GM19043 (cell line): ENCODE results near the gene CDCA7L.
"Not testable (repeated sequence)": the region's sequence is repeated elsewhere in the genome, so short reads cannot be mapped to it uniquely, and the experiment has no call there.

Source experiments
- ATAC-seq: cut with Tn5 transposase; IDR thresholded peaks from one replicate; pipeline ENCODE4 v1.9.1; 2021; ENCODE audit warnings: low read depth; ENCODE audit not compliant: unreplicated experiment

CDCA7L gene

DNA sequence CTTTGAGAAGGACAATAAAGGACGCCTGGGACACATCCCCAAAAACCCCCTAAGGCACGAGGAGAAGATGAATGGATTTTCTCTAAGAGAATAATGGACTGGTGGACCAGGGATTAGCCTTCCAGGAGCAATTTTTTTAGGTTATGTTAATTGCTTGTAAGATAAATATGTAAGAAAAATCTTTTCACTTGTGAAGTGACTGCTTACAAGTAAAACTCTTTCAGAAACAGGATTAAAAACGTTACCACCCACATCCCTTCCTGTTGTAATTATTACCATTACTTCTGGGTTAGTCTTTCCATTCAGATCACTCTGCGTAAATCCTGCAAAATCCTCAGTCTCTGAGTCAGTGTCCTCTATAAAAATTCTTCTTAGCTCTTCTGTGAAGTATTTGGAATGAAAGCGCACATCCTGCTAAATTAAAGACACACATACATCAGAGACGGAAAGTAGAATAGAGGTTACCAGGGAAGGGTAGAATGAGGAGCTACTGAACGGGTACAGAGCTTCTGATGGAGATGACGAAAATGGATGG is 34.3 kb downstream of the CDCA7L start:
- ATAC-seq, result no peak

DNA sequence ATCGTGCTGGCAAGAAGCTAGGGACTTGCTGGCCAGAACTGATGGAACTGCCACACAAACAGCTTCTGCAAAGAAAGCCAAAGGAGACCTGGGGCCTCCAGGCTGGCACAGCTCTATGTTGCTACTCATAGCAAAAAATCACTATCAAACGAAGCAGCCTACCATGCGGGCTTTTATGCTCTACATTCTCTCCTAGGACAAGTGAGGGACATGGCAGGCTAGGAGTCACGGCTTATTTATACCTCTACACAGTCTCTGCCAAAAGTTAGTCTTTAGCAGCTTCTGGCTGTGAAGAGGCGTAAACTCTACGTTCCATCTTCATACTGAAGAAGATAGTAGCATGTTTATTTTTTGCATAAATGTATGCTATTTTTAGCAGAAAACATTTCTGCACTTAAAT is 35.4 kb downstream of the CDCA7L start:
- ATAC-seq, result no peak

DNA sequence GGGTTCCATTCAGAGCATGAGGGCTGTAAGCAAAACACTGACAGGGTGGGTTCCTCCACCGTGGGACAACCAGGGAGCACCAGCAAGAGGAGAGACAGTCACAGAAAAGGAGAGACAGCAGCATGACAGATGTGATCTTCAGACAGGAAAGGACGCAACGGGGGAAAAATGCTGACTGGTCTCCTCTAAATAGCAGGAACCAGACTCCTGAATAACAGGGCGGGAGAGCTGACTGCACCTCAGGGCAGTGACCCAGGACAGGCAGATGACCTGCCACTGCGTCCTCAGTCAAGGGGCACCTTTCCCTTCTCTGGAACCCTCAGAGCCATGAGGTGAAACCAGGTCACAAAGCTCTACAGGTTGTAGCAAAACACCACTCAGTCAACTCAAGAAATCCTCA is 37.0 kb downstream of the CDCA7L start:
- no peak for ATAC-seq

DNA sequence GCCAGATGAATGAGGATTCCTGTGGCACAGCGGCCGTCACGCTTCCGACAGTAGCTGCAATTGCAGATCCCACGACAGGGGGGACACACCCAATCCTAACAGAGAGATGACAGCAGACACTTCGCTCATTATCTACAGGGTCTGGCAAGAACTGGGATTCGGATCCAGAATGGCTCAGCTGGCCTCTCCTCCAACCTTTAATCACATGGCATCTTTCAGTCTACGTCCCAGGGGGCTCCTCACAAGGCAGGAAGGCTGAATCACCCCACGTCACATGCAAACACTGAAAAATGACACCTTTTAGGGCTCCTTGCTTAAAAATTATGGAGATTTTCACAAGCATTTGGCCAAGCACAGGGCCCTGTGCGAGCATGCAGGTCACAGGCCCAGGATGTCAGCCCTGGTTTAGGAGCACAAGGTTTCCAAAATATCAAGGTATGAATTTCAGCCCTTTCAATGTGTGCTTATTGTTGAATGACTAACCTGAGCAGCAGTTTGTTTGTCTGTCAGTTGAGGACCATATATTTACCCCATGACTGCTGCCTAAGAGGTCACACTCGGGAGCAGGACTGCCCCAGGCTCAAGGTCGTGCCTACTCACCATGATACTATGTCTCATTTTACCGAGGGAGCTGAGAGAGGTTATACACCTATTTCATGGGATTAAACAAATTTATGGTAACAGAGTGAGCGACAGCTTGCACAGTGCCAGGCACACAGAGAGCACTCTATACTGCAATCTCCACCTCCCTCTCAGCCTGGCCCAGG is 42.5 kb downstream of the CDCA7L start:
- ATAC-seq, result no peak

DNA sequence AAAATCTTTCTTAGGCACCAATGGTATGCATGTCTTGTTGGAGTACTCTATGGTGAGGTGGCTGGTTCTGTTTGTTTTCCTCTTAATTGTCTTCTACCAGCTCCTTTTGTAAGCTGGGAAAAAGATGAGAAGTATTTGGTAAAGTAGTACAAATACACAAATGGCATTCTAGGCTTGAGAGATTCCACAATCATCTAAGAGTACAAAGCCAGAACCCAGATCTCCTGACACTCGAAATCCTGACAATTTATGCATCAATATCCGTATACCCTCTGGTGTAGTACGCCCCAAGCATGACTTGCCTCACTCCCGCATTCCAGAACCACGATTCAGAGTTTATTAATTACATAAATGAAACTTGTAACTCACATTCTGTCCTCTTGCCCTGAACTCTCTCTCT is 43.5 kb downstream of the CDCA7L start:
- ATAC-seq, result no peak

DNA sequence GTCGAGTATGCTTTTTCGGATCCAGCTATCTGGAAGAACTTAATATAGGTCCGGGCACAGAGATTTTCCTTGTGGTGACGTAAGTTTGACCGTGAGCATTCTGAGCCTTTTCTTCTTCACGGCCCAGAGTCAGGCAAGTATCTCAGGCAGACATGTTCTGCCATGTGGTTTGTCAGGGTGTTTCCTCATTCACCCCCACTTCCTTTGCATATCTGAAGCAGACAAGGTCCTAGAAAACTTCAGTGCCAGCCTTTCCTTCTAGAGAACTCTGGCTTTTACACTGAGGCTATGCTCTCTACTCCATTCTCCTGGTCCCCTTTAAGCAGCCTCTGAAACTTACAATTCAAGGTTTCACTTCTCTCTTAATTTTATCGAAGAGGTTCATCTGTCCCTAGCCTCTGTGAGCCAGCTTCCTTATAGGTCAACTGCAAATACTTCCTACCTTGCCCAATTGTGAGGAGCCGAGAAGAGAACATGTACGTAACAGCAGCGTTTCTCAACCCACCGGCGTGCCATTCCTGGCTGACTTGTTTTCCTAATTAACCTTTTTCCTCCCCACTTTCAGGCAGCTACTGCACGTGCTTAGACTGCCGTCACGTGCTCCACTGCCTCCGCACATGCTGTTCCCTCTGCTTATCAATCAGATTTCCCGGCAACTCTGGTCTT is 47.3 kb downstream of the CDCA7L start:
- peak; percentile 92 for ATAC-seq

DNA sequence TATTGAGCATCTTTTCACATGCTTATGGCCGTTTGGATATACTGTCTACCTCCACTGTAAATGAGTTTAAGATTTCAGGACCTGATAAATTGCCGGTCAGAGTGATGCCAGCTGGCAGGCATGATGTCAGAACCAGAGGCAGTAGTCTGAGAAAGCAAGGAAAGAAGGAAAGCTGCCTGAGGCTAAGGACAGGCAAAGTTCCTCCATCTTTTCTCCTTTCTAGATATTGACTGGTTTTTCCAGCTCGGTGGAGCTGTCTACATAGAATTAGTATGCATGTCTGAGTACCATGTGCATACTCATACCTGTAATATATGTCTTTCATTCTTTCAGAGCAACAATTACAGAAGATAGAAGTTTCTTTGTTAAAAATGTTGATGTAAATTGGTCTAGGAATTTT is 52.3 kb downstream of the CDCA7L start:
- no peak for ATAC-seq

DNA sequence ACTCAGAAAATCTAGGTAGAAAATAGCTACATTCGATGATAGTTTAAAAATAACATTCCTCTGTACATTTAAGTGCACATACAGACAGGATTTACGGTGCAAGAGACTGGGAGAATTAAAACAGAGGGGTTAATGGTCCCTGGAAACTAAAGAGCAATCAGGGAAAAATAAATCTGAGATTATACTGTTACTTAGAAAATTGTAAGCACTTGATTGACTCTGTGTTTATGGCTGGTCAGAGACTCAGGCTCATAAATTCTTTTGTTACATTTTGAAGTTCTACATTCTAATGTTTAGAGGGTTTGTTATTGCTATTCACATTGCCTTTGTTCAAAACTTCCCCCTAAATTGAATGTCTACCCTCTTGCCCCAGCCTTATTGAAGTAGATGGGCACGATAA is 54.4 kb downstream of the CDCA7L start:
- ATAC-seq, result no peak

DNA sequence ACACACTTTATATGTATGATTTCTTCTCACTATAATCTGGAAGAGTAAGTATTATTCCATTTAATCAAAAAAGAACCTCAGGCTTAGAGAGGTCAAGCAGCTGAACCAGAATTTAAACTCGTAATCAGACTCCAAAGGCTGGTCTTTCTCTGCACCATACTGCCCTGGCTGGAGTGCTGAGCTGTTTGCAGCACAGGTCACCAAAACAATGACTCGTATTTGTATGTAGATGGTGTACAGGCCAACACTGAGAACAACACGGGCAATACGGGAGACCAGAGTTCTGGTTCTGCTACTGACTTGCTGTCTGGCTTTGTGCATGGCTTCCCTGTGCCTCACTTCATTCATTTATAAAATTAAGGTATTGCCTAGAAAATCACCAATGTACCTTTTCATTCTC is 57.9 kb downstream of the CDCA7L start:
- no peak for ATAC-seq

DNA sequence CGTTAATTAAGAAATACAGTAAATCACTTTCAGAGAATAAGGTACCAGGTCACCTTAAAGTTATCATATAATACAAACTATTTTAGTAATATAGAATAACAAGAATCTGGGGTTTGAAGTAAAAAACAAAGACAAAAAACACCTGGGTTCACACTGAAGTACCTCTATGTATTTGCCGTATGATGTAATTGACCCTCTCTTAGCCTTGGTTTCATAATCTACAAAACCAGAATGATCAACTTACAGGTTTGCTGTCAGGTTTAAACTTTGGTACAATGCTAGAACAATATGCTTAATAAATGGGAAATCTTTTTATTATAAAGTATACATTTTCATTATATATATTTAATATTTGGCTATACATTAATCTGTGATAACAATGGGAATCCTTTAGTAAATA is 58.3 kb downstream of the CDCA7L start:
- no peak for ATAC-seq

DNA sequence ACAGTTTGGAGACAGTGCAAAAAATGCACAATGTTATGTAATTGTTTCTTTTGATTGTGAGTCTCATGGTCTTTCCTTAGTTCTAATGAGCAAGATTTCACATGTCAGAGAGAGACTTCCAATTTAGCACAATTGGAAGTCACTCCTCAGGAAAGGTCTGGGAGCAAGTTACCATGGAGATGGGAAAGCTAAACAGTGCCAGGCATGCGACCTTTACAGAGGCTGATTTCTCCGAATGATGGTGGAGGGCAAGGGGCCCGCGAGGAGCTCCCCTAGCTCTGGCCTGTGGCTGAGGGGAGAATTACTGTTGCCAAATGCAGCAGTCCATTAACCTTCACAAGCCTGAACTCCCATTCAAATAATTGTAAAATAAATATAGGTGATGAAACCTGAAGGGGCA is 59.3 kb downstream of the CDCA7L start:
- no peak for ATAC-seq

DNA sequence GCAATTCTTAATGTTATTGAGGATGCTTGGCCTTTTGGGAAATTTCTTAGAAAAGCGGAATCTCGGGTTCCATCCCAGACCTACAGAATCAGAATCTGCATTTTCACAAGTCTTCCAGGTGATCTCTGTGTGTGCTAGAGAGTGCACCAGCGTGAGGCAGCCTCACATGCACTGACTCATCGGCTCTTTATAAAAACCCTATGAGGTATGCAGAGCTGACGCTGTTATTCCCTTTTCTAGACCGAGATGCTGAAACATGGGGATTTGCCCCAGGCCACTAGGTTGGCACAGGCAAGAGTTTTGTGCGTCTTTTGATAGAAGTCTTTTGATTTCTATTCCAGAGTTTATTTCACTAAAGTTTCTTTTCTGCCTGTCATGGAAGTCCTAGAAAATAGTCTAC is 61.2 kb downstream of the CDCA7L start:
- ATAC-seq, result no peak

DNA sequence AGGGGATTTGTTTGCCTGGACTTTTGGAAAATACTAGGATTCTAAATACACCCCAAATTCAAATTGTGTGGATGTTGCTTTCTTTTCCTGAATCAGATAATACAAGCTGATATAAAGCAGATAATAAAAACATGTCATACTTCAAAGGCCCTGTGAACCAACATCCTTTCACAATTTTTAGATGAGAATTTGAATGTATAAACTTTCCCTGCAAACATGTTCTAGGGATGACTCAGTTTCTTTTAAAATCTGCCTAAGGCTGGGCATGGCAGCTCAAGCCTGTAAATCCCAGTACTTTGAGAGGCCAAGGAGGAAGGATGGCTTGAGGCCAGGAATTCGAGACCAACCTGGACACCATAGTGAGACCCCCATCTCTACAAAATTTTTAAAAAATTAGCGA is 62.2 kb downstream of the CDCA7L start:
- ATAC-seq, result not testable (repeated sequence)

DNA sequence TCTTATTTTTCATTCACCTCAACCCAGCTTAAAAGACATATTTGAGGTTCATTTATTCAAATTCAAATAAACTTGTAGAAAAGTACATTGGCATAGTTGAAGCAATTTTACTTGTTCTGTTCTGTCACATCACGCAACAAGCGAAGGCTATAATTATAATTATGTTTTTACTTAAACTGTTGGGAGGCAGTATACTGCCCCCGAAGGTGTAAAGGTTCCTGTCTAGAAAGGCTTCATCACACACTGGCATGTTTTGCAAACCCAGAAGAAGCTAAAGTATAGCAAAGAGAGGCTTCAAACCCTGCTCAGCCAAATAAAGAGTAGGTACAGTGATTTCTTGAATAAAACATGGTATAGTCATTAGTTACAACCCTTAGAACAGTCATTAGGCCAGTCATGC is 62.6 kb downstream of the CDCA7L start:
- no peak for ATAC-seq

DNA sequence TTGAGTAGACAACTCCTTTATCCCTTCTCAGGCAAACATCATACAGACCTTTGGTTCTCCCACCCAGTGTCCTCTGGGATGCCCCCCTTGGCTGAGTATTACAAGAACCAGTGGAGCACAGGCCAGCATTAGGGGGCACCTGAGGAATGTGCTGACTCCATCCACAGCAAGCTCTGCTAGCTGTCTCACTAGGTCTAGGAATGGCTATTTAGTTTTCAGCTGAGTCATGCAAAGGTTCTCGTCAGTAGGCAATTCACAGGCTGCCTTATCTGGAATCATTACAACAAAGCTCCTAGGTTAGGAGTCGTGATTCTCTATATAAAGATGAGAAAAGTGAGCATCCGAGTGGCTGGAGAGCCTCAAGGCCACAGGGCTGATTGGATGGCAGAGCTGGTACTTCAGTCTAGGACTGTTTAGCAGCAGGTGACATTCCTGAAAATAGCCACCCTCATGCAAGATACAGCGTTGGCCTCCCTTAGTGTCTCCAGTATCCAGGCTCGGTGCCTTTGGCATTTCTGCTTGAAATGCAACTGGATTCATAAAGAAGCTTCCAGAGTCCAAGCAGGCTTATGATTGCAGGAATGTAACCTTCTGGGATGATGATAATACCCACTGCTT is 75.8 kb downstream of the CDCA7L start:
- no peak for ATAC-seq

DNA sequence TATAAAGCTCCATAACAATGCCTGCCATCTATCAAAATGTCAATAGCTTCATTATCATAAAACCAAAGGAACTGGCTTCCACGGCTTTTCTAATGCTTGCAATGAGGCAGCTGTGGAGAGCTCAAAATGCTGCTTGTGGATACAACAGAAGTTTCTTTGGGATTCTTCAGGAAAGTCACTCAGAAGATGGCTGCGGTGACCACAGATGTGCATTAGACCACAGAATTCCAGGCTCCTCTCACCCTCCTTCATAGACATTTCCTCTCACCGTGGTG is 77.2 kb downstream of the CDCA7L start:
- no peak for ATAC-seq

DNA sequence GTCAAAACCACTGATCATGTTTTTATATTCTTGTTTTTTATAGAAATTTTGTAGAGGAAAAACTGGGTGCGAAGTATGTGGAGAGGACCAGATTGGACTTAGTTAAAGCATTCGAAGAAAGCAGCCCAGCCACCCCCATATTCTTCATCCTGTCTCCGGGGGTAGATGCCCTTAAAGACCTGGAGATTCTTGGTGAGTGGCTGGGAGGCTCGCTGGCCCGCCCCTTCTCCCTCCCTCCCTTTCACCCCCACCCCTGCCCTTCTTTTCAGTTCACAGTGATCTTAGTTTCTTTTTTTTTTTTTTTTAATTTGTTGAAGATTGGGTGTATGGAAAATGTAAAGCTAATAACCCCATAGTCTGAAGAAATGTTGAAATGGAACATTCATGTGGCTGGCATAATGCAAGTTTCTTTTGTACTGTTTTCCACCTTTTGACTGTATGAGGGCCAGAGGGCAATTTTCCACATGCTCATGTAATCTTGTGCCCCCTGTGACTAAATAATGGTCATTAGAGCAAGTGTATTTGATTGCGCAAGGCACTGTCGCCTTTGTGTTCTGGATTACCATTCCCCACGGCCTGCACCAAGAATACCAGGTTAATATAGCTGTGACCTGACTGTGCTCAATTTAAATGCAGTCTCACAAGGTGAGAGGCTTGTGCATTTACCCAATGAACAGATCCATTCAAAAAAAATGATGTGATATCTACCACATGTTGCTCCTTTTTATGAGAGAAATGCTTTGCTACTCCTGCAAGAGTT is 77.7 kb downstream of the CDCA7L start:
- ATAC-seq, result no peak

DNA sequence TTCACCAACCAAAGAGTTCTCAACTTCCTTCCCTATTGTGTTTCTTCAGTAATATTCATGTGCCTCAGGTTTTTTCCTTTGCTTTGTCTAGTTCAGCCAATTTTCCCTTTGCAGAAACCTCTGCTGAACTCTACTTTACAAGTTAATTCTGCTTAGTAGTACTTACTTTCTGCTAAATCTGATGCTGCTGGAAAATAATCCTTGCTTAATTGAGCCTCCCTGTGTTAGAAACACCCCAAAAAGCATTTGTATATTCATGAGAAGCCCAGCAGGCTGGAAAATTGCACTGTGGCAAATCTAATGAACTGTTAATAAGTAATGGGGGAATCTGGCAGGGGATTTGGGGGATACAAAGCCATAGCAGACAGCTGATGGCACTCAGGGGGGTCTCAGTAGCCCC is 78.5 kb downstream of the CDCA7L start:
- ATAC-seq, result no peak

DNA sequence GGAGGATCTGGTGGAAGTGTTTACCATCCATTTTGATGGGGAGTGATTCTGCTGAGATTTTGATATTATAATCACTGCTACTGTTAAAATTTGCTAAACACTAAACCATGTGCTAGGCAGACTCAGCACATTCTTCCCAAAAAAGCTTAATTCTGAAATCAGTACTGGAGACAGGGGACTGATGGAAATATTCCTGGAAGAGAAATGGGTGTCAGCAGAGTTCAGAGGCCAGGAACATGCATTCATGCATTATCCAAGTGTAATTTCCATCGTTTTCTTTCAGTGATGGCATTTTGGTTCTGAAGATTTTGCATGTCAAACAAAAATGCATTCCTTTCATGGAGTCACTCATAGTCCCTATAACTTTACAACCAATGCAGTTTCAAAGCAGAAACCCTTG is 79.0 kb downstream of the CDCA7L start:
- ATAC-seq, result no peak

DNA sequence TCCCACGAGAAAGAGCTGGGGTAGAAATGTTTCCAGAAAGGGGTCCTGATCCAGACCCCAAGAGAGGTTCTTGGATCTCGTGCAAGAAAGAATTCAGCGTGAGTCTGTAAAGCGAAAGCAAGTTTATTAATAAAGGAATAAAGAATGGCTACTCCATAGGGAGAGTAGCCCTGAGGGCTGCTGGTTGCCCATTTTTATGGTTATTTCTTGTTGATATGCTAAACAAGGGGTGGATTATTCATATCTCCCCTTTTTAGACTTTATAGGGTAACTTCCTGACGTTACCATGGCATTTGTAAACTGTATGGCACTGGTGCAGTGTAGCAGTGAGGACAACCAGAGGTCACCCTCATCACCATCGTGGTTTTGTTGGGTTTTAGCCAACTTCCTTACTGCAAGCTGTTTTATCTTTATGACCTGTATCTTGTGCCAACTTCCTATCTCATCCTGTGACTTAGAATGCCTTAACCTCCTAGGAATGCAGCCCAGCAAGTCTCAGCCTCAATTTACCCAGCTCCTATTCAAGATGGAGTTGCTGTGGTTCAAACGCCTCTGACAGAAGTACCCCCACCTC is 80.0 kb downstream of the CDCA7L start:
- not testable (repeated sequence) for ATAC-seq

DNA sequence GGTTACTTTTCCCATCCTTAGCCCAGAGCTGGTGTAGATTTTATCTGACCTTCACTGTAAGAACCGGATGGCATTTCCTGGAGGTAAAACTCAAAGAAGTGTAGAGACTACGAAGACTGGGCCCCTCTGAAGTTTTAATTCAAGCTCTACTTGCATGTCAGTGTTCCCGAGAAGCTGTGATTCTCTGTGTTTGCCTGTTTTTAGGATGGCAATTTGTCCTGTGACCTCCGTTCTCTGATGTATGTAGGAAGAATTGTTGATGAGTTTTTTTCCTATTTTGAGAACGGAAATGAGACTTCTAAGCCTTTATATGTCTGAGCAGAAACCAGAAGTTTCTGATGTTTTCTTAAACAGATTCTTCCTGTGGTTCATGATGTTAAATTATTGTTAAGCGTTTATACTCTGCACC is 94.1 kb downstream of the CDCA7L start:
- no peak for ATAC-seq
